ENCODE results near the gene CRISPLD2. TPM values are rescaled to one million over a fixed set of nuclear protein-coding genes. Genes with fewer than 3 reads are reported as not detected.
A peak's percentile ranks its signal among the peaks of the same experiment; 100 is the strongest.

Gene CRISPLD2
- total and polyA plus RNA-seq, 10 donors, result 7.9 to 271 (median 75.5) TPM

DNA sequence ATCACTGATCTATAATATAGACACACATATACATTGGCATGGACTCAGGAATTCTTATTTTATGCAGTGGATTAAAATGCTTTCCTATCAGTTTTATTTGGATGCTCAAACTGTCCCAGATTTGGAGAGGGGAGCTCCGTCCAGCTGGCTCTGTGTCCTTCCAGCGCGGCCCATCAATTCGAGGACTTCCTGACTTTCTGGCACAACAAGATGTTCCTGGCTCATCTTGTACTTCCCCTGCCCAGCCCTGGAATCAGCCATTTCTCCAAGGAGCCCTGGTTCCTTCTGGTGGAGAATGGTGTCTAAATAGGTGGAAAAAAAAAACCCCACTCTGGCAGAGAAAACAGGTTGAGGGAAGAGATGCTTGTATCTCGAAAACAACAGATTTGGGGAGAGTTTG is 94.5 kb downstream of the CRISPLD2 start:
- Histone ChIP-seq H3K4me1 (peaks cover 4 to 63% (median 36%) of the 10 kb centered on the region in 6 donors), H3K9me3 (no peaks in the 10 kb centered on the region), H3K27me3 (replicated peaks in 1 of 7) (peaks cover 0 to 40% (median 0%) of the 10 kb centered on the region in 7 donors), H3K4me3 (no peak overlapping the region), H3K27ac (peak overlapping the region in 4 of 8 donors; percentile 10 to 95 (median 36)), H3K36me3 (no peaks in the 10 kb centered on the region)
- intact Hi-C loops (cut with DNase I; ENCODE audit: low total_unique reads), result no loop called here
- peak in 1 of 3 donors; percentile 50 for TF ChIP-seq POLR2AphosphoS5 (IDR thresholded peaks at IDR 0.05)
- TF ChIP-seq POLR2A (IDR thresholded peaks at IDR 0.05), result no peak
- 56 to 87% (median 67%) methylated on average over 5 of the region's 5 CpGs for WGBS, 5 donors
- DNase-seq, result no peak

DNA sequence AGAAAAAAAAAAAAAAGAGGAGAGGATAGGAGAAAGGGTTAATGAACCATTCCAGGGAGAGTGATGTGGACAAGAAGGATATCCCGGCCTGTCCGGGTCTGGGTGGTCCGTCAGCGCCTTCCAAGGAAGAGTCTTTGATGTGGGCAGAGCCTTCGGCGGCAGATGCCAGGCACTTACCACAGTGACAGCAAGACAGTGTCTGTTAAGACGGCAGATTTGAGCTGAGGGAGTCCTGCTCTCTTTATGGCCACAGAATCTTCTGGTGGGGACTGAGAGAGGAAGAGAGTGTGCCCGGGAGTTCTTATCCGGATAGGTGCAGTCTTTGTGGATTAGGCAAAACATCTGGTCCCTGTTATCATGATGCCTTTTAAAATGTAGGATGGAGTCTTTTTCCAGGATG is 96.4 kb downstream of the CRISPLD2 start:
- intact Hi-C loops (cut with DNase I; ENCODE audit: low total_unique reads), result no loop called here
- DNase-seq, result no peak
- no peak overlapping the region for H3K27ac ChIP-seq
- H3K36me3 ChIP-seq, result no peaks in the 10 kb centered on the region
- H3K27me3 ChIP-seq (replicated peaks in 1 of 7), result peaks cover 0 to 40% (median 0%) of the 10 kb centered on the region in 7 donors
- no peaks in the 10 kb centered on the region for H3K9me3 ChIP-seq
- H3K4me1 ChIP-seq, result peaks cover 4 to 44% (median 30%) of the 10 kb centered on the region in 6 donors
- 54 to 74% (median 69%) methylated on average over 9 of the region's 9 CpGs for WGBS, 5 donors
- TF ChIP-seq, protein P1, sequence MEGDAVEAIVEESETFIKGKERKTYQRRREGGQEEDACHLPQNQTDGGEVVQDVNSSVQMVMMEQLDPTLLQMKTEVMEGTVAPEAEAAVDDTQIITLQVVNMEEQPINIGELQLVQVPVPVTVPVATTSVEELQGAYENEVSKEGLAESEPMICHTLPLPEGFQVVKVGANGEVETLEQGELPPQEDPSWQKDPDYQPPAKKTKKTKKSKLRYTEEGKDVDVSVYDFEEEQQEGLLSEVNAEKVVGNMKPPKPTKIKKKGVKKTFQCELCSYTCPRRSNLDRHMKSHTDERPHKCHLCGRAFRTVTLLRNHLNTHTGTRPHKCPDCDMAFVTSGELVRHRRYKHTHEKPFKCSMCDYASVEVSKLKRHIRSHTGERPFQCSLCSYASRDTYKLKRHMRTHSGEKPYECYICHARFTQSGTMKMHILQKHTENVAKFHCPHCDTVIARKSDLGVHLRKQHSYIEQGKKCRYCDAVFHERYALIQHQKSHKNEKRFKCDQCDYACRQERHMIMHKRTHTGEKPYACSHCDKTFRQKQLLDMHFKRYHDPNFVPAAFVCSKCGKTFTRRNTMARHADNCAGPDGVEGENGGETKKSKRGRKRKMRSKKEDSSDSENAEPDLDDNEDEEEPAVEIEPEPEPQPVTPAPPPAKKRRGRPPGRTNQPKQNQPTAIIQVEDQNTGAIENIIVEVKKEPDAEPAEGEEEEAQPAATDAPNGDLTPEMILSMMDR (IDR thresholded peaks at IDR 0.05 in 8 of 11, conservative IDR thresholded peaks at IDR 0.05 in 3 of 11), result no peak
- TF ChIP-seq POLR2AphosphoS5 (IDR thresholded peaks at IDR 0.05) (no peak), POLR2A (IDR thresholded peaks at IDR 0.05) (no peak)
- no peak overlapping the region for H3K4me3 ChIP-seq

- Histone ChIP-seq H3K9me3 (no peaks in the 10 kb centered on the region), H3K4me1 (peaks cover 4 to 43% (median 26%) of the 10 kb centered on the region in 6 donors), H3K4me3 (no peak overlapping the region), H3K27ac (no peak overlapping the region), H3K27me3 (replicated peaks in 1 of 7) (peaks cover 0 to 40% (median 0%) of the 10 kb centered on the region in 7 donors), H3K36me3 (no peaks in the 10 kb centered on the region)
- intact Hi-C loops (cut with DNase I; ENCODE audit: low total_unique reads), result no loop called here
- 60 to 72% (median 62%) methylated on average over 6 of the region's 6 CpGs for WGBS, 5 donors
- DNase-seq, result no peak
- no peak for TF ChIP-seq POLR2AphosphoS5 (IDR thresholded peaks at IDR 0.05)
- TF ChIP-seq POLR2A (IDR thresholded peaks at IDR 0.05), result no peak
- TF ChIP-seq, protein P1 (IDR thresholded peaks at IDR 0.05 in 8 of 11, conservative IDR thresholded peaks at IDR 0.05 in 3 of 11), result no peak
Observed at GRCh38 chr16:84916850-84917249, 97.1 kb downstream of the CRISPLD2 start.

GRCh38 chr16:84917492-84917891 is 97.7 kb downstream of the CRISPLD2 start:
- H3K4me1 ChIP-seq, result peaks cover 4 to 43% (median 23%) of the 10 kb centered on the region in 6 donors
- intact Hi-C loops (cut with DNase I; ENCODE audit: low total_unique reads), result no loop called here
- H3K36me3 ChIP-seq, result no peaks in the 10 kb centered on the region
- H3K9me3 ChIP-seq, result no peaks in the 10 kb centered on the region
- TF ChIP-seq POLR2A (IDR thresholded peaks at IDR 0.05), result no peak
- peaks cover 0 to 40% (median 0%) of the 10 kb centered on the region in 7 donors for H3K27me3 ChIP-seq (replicated peaks in 1 of 7)
- DNase-seq, result no peak
- no peak overlapping the region for H3K27ac ChIP-seq
- 87 to 95% (median 87%) methylated on average over 11 of the region's 11 CpGs for WGBS, 5 donors
- H3K4me3 ChIP-seq, result no peak overlapping the region

DNA sequence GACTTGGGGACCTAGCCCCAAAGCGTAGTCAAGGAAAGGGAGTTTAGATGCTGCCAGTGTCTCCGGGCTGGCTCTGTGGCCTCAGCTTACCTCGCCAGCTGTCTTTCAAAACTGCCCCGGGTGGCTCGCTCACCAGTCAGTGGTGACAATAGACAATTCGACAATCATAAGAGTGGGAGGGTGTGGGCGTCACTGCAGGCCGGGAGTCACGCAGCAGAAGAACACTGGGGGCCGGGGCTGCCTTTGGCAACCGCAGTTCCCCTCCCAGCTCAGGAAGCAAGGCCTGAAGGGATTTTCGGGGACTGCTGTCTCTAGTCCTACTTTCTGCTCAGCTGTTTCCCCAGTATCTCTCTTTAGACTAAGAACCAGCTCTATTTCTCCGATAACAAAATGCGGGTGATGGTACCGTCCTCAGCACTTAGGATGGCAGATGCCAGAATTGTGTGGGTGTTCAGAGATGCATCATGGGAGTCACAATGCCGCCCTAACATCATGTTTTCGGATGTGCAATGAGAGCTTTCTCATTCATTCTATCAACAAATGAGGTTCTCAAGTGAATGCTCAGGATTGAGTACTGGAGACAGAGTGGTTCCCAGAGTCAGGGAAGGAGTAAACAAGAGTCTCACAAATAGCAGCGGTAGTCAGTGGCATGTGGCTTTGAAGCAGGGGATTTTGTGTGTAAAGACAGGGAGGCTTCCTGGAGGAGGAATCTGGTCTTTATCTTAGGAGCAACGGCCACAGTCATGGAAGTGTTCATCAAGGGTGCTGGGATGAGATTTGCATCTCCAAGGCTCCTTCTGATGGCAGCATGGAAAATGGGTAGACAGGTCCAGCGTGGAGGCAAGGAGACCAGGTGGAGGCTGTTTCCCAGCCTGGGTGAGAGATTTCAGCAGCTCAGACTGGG is 98.5 kb downstream of the CRISPLD2 start:
- Histone ChIP-seq H3K9me3 (no peaks in the 10 kb centered on the region), H3K4me1 (peaks cover 2 to 43% (median 21%) of the 10 kb centered on the region in 6 donors), H3K4me3 (no peak overlapping the region), H3K36me3 (no peaks in the 10 kb centered on the region), H3K27ac (no peak overlapping the region), H3K27me3 (replicated peaks in 1 of 7) (peaks cover 0 to 40% (median 0%) of the 10 kb centered on the region in 7 donors)
- intact Hi-C loops (cut with DNase I; ENCODE audit: low total_unique reads), result no loop called here
- no peak for DNase-seq
- TF ChIP-seq, protein P1 (IDR thresholded peaks at IDR 0.05 in 8 of 11, conservative IDR thresholded peaks at IDR 0.05 in 3 of 11), result no peak
- TF ChIP-seq POLR2A (IDR thresholded peaks at IDR 0.05) (no peak), POLR2AphosphoS5 (IDR thresholded peaks at IDR 0.05) (no peak)
- 74 to 91% (median 87%) methylated on average over 19 to 20 of the region's 20 CpGs for WGBS, 5 donors

Measured in spleen (tissue), 11 donors.